H9 (cell line): ENCODE results near the gene PNMT. TPM values are rescaled to one million over a fixed set of nuclear protein-coding genes. Genes with fewer than 3 reads are reported as not detected.
A peak's percentile ranks its signal among the peaks of the same experiment; 100 is the strongest.

Source experiments
- DNase-seq: peaks from one replicate; pipeline ENCODE4 v3.0.0-alpha.2; 2017
- H2AFZ ChIP-seq: one replicate; pipeline ENCODE4 v1.6.1; 2013; ENCODE audit warnings: mild to moderate bottlenecking, low read length, control low read depth, moderate library complexity
- H2AK5ac ChIP-seq: 2 replicates; pipeline ENCODE4 v1.6.1; 2013; ENCODE audit warnings: low read length, control low read depth, mixed read lengths; ENCODE audit not compliant: insufficient read length
- H2BK120ac ChIP-seq: one replicate; pipeline ENCODE4 v1.6.1; 2013; ENCODE audit warnings: low read depth, mild to moderate bottlenecking, low read length, control low read depth, inconsistent platforms; ENCODE audit not compliant: poor library complexity, severe bottlenecking
- H2BK12ac ChIP-seq: 2 replicates; pipeline ENCODE4 v1.6.1; 2013; ENCODE audit warnings: low read length, control low read depth, mixed read lengths, low read depth; ENCODE audit not compliant: insufficient read length
- H2BK15ac ChIP-seq: 2 replicates; pipeline ENCODE4 v1.6.1; 2013; ENCODE audit warnings: low read depth, low read length, control low read depth
- H2BK20ac ChIP-seq: one replicate; pipeline ENCODE4 v1.6.1; 2013; ENCODE audit warnings: low read depth, mild to moderate bottlenecking, low read length, control low read depth, inconsistent platforms; ENCODE audit not compliant: poor library complexity, severe bottlenecking
- H2BK5ac ChIP-seq: 2 replicates; pipeline ENCODE4 v1.6.1; 2013; ENCODE audit warnings: low read length, control low read depth, mixed read lengths; ENCODE audit not compliant: insufficient read length
- H3K14ac ChIP-seq: 2 replicates; pipeline ENCODE4 v1.6.1; 2013; ENCODE audit warnings: low read length, control low read depth; ENCODE audit not compliant: insufficient read depth
- H3K18ac ChIP-seq: 2 replicates; pipeline ENCODE4 v1.6.1; 2013; ENCODE audit warnings: low read depth, mild to moderate bottlenecking, mixed read lengths, low read length, control low read depth; ENCODE audit not compliant: insufficient read length
- H3K23ac ChIP-seq: 2 replicates; pipeline ENCODE4 v1.6.1; 2013; ENCODE audit warnings: low read length, control low read depth, mixed read lengths, low read depth; ENCODE audit not compliant: insufficient read length
- H3K23me2 ChIP-seq: 2 replicates; pipeline ENCODE4 v1.6.1; 2013; ENCODE audit warnings: low read depth, mild to moderate bottlenecking, mixed read lengths, low read length, control low read depth; ENCODE audit not compliant: insufficient read length, poor library complexity, severe bottlenecking
- H3K27ac ChIP-seq: 2 replicates; pipeline ENCODE4 v1.5.1; 2013; ENCODE audit warnings: low read length, control low read depth, mixed read lengths, low read depth; ENCODE audit not compliant: insufficient read length
- H3K27me3 ChIP-seq: 2 replicates; pipeline ENCODE4 v1.6.1; 2013; ENCODE audit warnings: low read length, control low read depth, inconsistent platforms; ENCODE audit not compliant: insufficient read depth
- H3K4ac ChIP-seq: 2 replicates; pipeline ENCODE4 v1.6.1; 2013; ENCODE audit warnings: low read depth, mild to moderate bottlenecking, control low read depth, inconsistent platforms, low read length, moderate library complexity
- H3K4me1 ChIP-seq: 2 replicates; pipeline ENCODE4 v1.6.1; 2013; ENCODE audit warnings: low read length, control low read depth, inconsistent platforms; ENCODE audit not compliant: insufficient read depth
- H3K4me2 ChIP-seq: 2 replicates; pipeline ENCODE4 v1.6.1; 2013; ENCODE audit warnings: low read length, control low read depth, mixed read lengths; ENCODE audit not compliant: insufficient read length, insufficient read depth
- H3K56ac ChIP-seq: 2 replicates; pipeline ENCODE4 v1.6.1; 2013; ENCODE audit warnings: low read depth, mild to moderate bottlenecking, mixed read lengths, low read length, control low read depth; ENCODE audit not compliant: insufficient read length
- H3K79me1 ChIP-seq: 2 replicates; pipeline ENCODE4 v1.6.1; 2013; ENCODE audit warnings: low read depth, mild to moderate bottlenecking, moderate library complexity, low read length, control low read depth, inconsistent platforms; ENCODE audit not compliant: insufficient read depth, poor library complexity, severe bottlenecking
- H3K79me2 ChIP-seq: 2 replicates; pipeline ENCODE4 v1.6.1; 2013; ENCODE audit warnings: low read length, control low read depth, inconsistent platforms; ENCODE audit not compliant: insufficient read depth
- H3K9ac ChIP-seq: 2 replicates; pipeline ENCODE4 v1.6.1; 2013; ENCODE audit warnings: low read length, control low read depth, mixed read lengths; ENCODE audit not compliant: insufficient read length; ENCODE audit errors: extremely low read depth
- H3K9me3 ChIP-seq: one replicate; pipeline ENCODE4 v1.6.1; 2013; ENCODE audit warnings: low read depth, low read length, inconsistent platforms; ENCODE audit not compliant: control insufficient read depth
- H3T11ph ChIP-seq: one replicate; pipeline ENCODE4 v1.6.1; 2013; ENCODE audit warnings: mild to moderate bottlenecking, low read length, control low read depth, inconsistent platforms
- H4K20me1 ChIP-seq: one replicate; pipeline ENCODE4 v1.6.1; 2013; ENCODE audit not compliant: control insufficient read depth, insufficient read length, insufficient read depth
- H4K5ac ChIP-seq: 2 replicates; pipeline ENCODE4 v1.6.1; 2013; ENCODE audit warnings: low read depth, mild to moderate bottlenecking, mixed read lengths, low read length, control low read depth; ENCODE audit not compliant: insufficient read length
- H4K8ac ChIP-seq: replicated peaks from 2 replicates; pipeline ENCODE4 v1.6.1; 2013; ENCODE audit warnings: low read length, control low read depth, mixed read lengths, low read depth; ENCODE audit not compliant: insufficient read length
- H4K91ac ChIP-seq: 2 replicates; pipeline ENCODE4 v1.6.1; 2013; ENCODE audit warnings: low read depth, mild to moderate bottlenecking, moderate library complexity, mixed read lengths, low read length, control low read depth; ENCODE audit not compliant: insufficient read length
- H3K27ac Mint-ChIP-seq, 3 experiments: 2 replicates in 2 of 3; 3 replicates in 1 of 3; pipeline ENCODE4 v1.8.0; 2020 to 2021; ENCODE audit warnings: mixed read lengths in 3 of 3, mild to moderate bottlenecking in 1 of 3, moderate library complexity in 1 of 3
- H3K27me3 Mint-ChIP-seq: 2 replicates; pipeline ENCODE4 v1.8.0; 2021; ENCODE audit warnings: low read depth, mild to moderate bottlenecking, moderate library complexity, mixed read lengths
- H3K36me3 Mint-ChIP-seq, 3 experiments: 2 replicates in 2 of 3; 3 replicates in 1 of 3; pipeline ENCODE4 v1.8.0; 2020 to 2021; ENCODE audit warnings: low read depth in 3 of 3, mixed read lengths in 3 of 3; ENCODE audit not compliant: insufficient read depth in 1 of 3
- H3K4me1 Mint-ChIP-seq, 2 experiments: 2 replicates each; pipeline ENCODE4 v1.8.0; 2020; ENCODE audit warnings: mixed read lengths in 2 of 2
- H3K4me3 Mint-ChIP-seq, 2 experiments: 2 replicates in 1 of 2; 3 replicates in 1 of 2; pipeline ENCODE4 v1.8.0; 2020 to 2021; ENCODE audit warnings: mild to moderate bottlenecking in 2 of 2, mixed read lengths in 2 of 2, moderate library complexity in 1 of 2
- H3K9me3 Mint-ChIP-seq, 2 experiments: 2 replicates in 1 of 2; 3 replicates in 1 of 2; pipeline ENCODE4 v1.8.0; 2020; ENCODE audit warnings: mild to moderate bottlenecking in 2 of 2, mixed read lengths in 2 of 2, moderate library complexity in 1 of 2
- CTCF ChIP-seq: fragments of 200-600 bp; sonication (generic); conservative IDR thresholded peaks from 3 replicates; pipeline ENCODE4 v1.8.0; 2021; ENCODE audit warnings: antibody characterized with exemption, mild to moderate bottlenecking
- WGBS: extraction: QIAGEN DNeasy Blood & Tissue Kit; methylation state at CpG from one replicate; pipeline ENCODE4 v1.1.7; 2013; ENCODE audit warnings: missing lambda C conversion rate, low lambda C conversion rate, mixed read lengths; ENCODE audit not compliant: insufficient read length; ENCODE audit errors: extremely low coverage; 5-methylcytosine and 5-hydroxymethylcytosine counted together
- total RNA-seq: library from RNA; stranded (reverse); gene quantifications from 2 replicates; pipeline ENCODE4 v1.2.1, GENCODE V29; 2021

PNMT gene
- total RNA-seq, 1 experiment from 2014 or later = 2.1 TPM

GRCh38 chr17:39678340-39679116 lies 10.3 kb downstream of the PNMT start:
- no peak for DNase-seq
- Histone ChIP-seq H3K23me2 (no peaks in the 10 kb centered on the region), H2BK5ac (no peak overlapping the region), H3K27ac (no peak overlapping the region), H2BK12ac (no peak overlapping the region), H3K79me1 (no peaks in the 10 kb centered on the region), H3K27me3 (no peaks in the 10 kb centered on the region), H3K14ac (no peak overlapping the region), H2AK5ac (no peak overlapping the region), H4K5ac (no peak overlapping the region), H4K91ac (no peak overlapping the region), H4K20me1 (no peaks in the 10 kb centered on the region), H3K18ac (no peak overlapping the region), H3K23ac (no peak overlapping the region), H3K9me3 (no peaks in the 10 kb centered on the region), H2AFZ (no peak overlapping the region), H3K9ac (no peak overlapping the region), H3K79me2 (no peaks in the 10 kb centered on the region), H2BK15ac (no peak overlapping the region), H2BK120ac (no peak overlapping the region), H3K4me2 (no peak overlapping the region), H3T11ph (no peak overlapping the region), H2BK20ac (no peak overlapping the region), H4K8ac (no peak overlapping the region), H3K4ac (no peak overlapping the region), H3K4me1 (0 out of 2 replicates have a peak, but pooled peaks cover 3% of the 10 kb centered on the region), H3K56ac (no peak overlapping the region)
- Mint-ChIP-seq H3K27ac (peak overlapping the region; percentile 42 to 87 (median 59); a peak in 3 of 7 replicates), H3K4me1 (peaks cover 32 to 34% of the 10 kb centered on the region in 2 experiments), H3K4me3 (peak overlapping the region in 1 of 2 experiments; percentile 63; a peak in 1 of 5 replicates), H3K27me3 (no peaks in the 10 kb centered on the region), H3K36me3 (peaks cover 3 to 24% (median 14%) of the 10 kb centered on the region in 3 experiments), H3K9me3 (no peaks in the 10 kb centered on the region)
- WGBS = no CpG with 5 or more reads among the region's 13 CpGs
- TF ChIP-seq CTCF = peak; percentile 45
